ENCODE data around the gene ADAMTS2. TPM values are rescaled to one million over a fixed set of nuclear protein-coding genes. Genes with fewer than 3 reads are reported as not detected.

Gene ADAMTS2
- total and polyA plus RNA-seq, 2 donors (not counting 3 experiments of a cell fraction or from before 2014, with no cell fraction given): not detected

GRCh38 chr5:179368806-179369529 is 23.7 kb upstream of the ADAMTS2 start:
- CTCF ChIA-PET: no interaction called here
- FAIRE-seq: no peak
- Histone ChIP-seq H3K4me1 (ENCODE audit: control insufficient read depth, extremely low read depth, insufficient read depth, low read length) (no peaks in the 10 kb centered on the region), H4K20me1 (replicated peaks; ENCODE audit: control insufficient read depth, extremely low read depth, insufficient read depth, low read length) (no peaks in the 10 kb centered on the region), H3K4me3 (replicated peaks in 1 of 3; ENCODE audit: insufficient read depth in 1 of 3, low read depth in 1 of 3, low read length in 3 of 3) (no peak overlapping the region), H3K4me2 (ENCODE audit: insufficient read depth, low read length) (no peak overlapping the region), H3K36me3 (ENCODE audit: control insufficient read depth in 2 of 2, extremely low read depth in 1 of 2, insufficient read depth in 2 of 2, low read length in 2 of 2) (no peaks in the 10 kb centered on the region), H3K79me2 (ENCODE audit: control insufficient read depth, insufficient read depth, low read length) (no peaks in the 10 kb centered on the region), H3K9ac (replicated peaks; ENCODE audit: extremely low read depth, insufficient read depth, low read length) (no peak overlapping the region), H3K9me3 (replicated peaks; ENCODE audit: control insufficient read depth, insufficient read depth, low read length) (no peaks in the 10 kb centered on the region), H2AFZ (ENCODE audit: low read depth, low read length) (no peak overlapping the region), H3K27ac (ENCODE audit: insufficient read depth, low read depth, low read length) (no peak overlapping the region), H3K9me1 (replicated peaks; ENCODE audit: control insufficient read depth, extremely low read depth, insufficient read depth, low read length) (no peaks in the 10 kb centered on the region), H3K27me3 (ENCODE audit: control insufficient read depth in 2 of 2, insufficient read depth in 2 of 2, low read length in 2 of 2) (no peaks in the 10 kb centered on the region)
- no peak for TF ChIP-seq JUN (IDR thresholded peaks at IDR 0.05; ENCODE audit: borderline replicate concordance, insufficient read depth, insufficient read length, low read depth)
- TF ChIP-seq POLR2A (IDR thresholded peaks at IDR 0.05; ENCODE audit: low read depth, low read length): no peak
- TF ChIP-seq MYC (IDR thresholded peaks at IDR 0.05; ENCODE audit: low read depth, low read length): no peak
- no peak for TF ChIP-seq FOS (IDR thresholded peaks at IDR 0.05; ENCODE audit: borderline replicate concordance, insufficient read depth, low read length)
- TF ChIP-seq POLR2AphosphoS5 (IDR thresholded peaks at IDR 0.05; ENCODE audit: insufficient read depth, low read depth, low read length): no peak
- TF ChIP-seq CTCF (IDR thresholded peaks at IDR 0.05; ENCODE audit: extremely low read depth in 1 of 2, insufficient read depth in 1 of 2, low read depth in 1 of 2, low read length in 2 of 2): no peak
- TF ChIP-seq GATA2 (IDR thresholded peaks at IDR 0.05; ENCODE audit: insufficient read depth, insufficient read length, low read depth, low read length): no peak
- TF ChIP-seq MAX (IDR thresholded peaks at IDR 0.05; ENCODE audit: insufficient read depth, insufficient read length): no peak
- no peak for TF ChIP-seq EZH2 (IDR thresholded peaks at IDR 0.05; ENCODE audit: borderline replicate concordance, low read depth, low read length, severe bottlenecking)
- DNase-seq (ENCODE audit: low read depth, low spot score): no peak
- BruUV-seq (replicated peaks): no TSS peak
- dilution Hi-C loops (cut with MboI; ENCODE audit: extremely low pct_ligation_motif_present, low sequenced_read_pairs): no loop called here
- intact Hi-C loops (cut with micrococcal nuclease): no loop called here
- POLR2A ChIA-PET: no interaction called here
